GM23248 (cell line): ENCODE data around the gene GBP7. TPM values are rescaled to one million over a fixed set of nuclear protein-coding genes. Genes with fewer than 3 reads are reported as not detected.

Experiments used
- DNase-seq: peaks from one replicate; pipeline ENCODE4 v3.0.0-alpha.2; 2015
- H2AFZ ChIP-seq: fragments of 200-600 bp; sonication (generic); 2 replicates; pipeline ENCODE4 v1.6.1; 2016; ENCODE audit warnings: antibody characterized with exemption
- H3F3A ChIP-seq: fragments of 200-600 bp; sonication (generic); 2 replicates; pipeline ENCODE4 v1.6.1; 2016; ENCODE audit warnings: mild to moderate bottlenecking, antibody characterized with exemption, mixed run types; ENCODE audit not compliant: insufficient read depth
- H3K27ac ChIP-seq: fragments of 200-600 bp; sonication (generic); 2 replicates; pipeline ENCODE4 v1.5.1; 2016; ENCODE audit warnings: mild to moderate bottlenecking
- H3K27me3 ChIP-seq: fragments of 200-600 bp; sonication (generic); replicated peaks from 2 replicates; pipeline ENCODE4 v1.6.1; 2016; ENCODE audit warnings: mild to moderate bottlenecking; ENCODE audit not compliant: insufficient read depth
- H3K36me3 ChIP-seq: fragments of 200-600 bp; sonication (generic); 2 replicates; pipeline ENCODE4 v1.6.1; 2016; ENCODE audit warnings: low read depth, mild to moderate bottlenecking
- H3K4me1 ChIP-seq: fragments of 200-600 bp; sonication (generic); 2 replicates; pipeline ENCODE4 v1.6.1; 2016; ENCODE audit warnings: mild to moderate bottlenecking; ENCODE audit not compliant: insufficient read depth
- H3K4me2 ChIP-seq: fragments of 200-600 bp; sonication (generic); one replicate; pipeline ENCODE4 v1.6.1; 2016; ENCODE audit warnings: mild to moderate bottlenecking; ENCODE audit not compliant: unreplicated experiment
- H3K4me3 ChIP-seq: fragments of 200-600 bp; sonication (generic); 2 replicates; pipeline ENCODE4 v1.5.1; 2016; ENCODE audit warnings: mild to moderate bottlenecking
- H3K79me2 ChIP-seq: fragments of 200-600 bp; sonication (generic); 2 replicates; pipeline ENCODE4 v1.6.1; 2016; ENCODE audit warnings: mild to moderate bottlenecking; ENCODE audit not compliant: insufficient read depth
- H3K9ac ChIP-seq: fragments of 200-600 bp; sonication (generic); 2 replicates; pipeline ENCODE4 v1.6.1; 2016; ENCODE audit warnings: mild to moderate bottlenecking
- H3K9me2 ChIP-seq: fragments of 200-600 bp; sonication (generic); 2 replicates; pipeline ENCODE4 v1.6.1; 2016; ENCODE audit warnings: mixed run types, mild to moderate bottlenecking, moderate library complexity; ENCODE audit not compliant: insufficient read depth
- H3K9me3 ChIP-seq: fragments of 200-600 bp; sonication (generic); one replicate; pipeline ENCODE4 v1.6.1; 2017; ENCODE audit warnings: low read depth
- H4K20me1 ChIP-seq: fragments of 200-600 bp; sonication (generic); 2 replicates; pipeline ENCODE4 v1.6.0; 2016; ENCODE audit not compliant: insufficient read depth
- EZH2 ChIP-seq: fragments of 200-600 bp; sonication (generic); IDR thresholded peaks from 2 replicates; pipeline ENCODE4 v1.6.1; 2018; ENCODE audit warnings: antibody characterized with exemption, mild to moderate bottlenecking; ENCODE audit not compliant: insufficient read depth, poor library complexity, severe bottlenecking
- EZH2phosphoT487 ChIP-seq: fragments of 200-600 bp; sonication (generic); IDR thresholded peaks from 2 replicates; pipeline ENCODE4 v1.6.1; 2018; ENCODE audit warnings: antibody characterized with exemption, moderate library complexity, mild to moderate bottlenecking, low read depth; ENCODE audit not compliant: insufficient read depth
- WGBS, 2 experiments: methylation state at CpG; one replicate each; pipeline ENCODE4 v1.1.6; 2015 to 2017; ENCODE audit warnings: low lambda C conversion rate in 2 of 2, low coverage in 1 of 2; ENCODE audit errors: missing lambda C conversion rate in 2 of 2; 5-methylcytosine and 5-hydroxymethylcytosine counted together
- in situ Hi-C: fragments of 300-500 bp; cut with MboI; formaldehyde crosslinking; loops from 2 replicates; pipeline ENCODE4 v1.15.0; 2020
- polyA plus RNA-seq: library from polyadenylated mRNA; unstranded; fragments of >200 nt; fragmentation: Nextera tagmentation; extraction: Ambion mirVana; gene quantifications from 2 replicates; pipeline ENCODE4 v1.2.1, GENCODE V29; 2016
- total RNA-seq: library from RNA; depleted of rRNA; stranded (reverse); fragments of >200 nt; shearing (Covaris generic); gene quantifications from 2 replicates; pipeline ENCODE4 v1.2.3, GENCODE V29; 2014

The GBP7 gene
- total and polyA plus RNA-seq, 2 experiments from 2014 or later = not detected

- TF ChIP-seq EZH2 (no peak), EZH2phosphoT487 (no peak)
- Histone ChIP-seq H3K4me3 (no peak overlapping the region), H3K9ac (no peak overlapping the region), H4K20me1 (no peaks in the 10 kb centered on the region), H3K4me2 (no peak overlapping the region), H3K36me3 (no peaks in the 10 kb centered on the region), H3K27ac (no peak overlapping the region), H3K79me2 (no peaks in the 10 kb centered on the region), H2AFZ (no peak overlapping the region), H3K27me3 (no peaks in the 10 kb centered on the region), H3F3A (no peaks in the 10 kb centered on the region), H3K9me2 (no peaks in the 10 kb centered on the region), H3K4me1 (peaks cover under 1% of the 10 kb centered on the region; the same call in 1 of the 2 replicates), H3K9me3 (no peaks in the 10 kb centered on the region)
- no peak for DNase-seq
- in situ Hi-C loops = no loop called here
- 38 to 44% methylated on average over 3 of the region's 3 CpGs for WGBS, 2 experiments
These were observed 76.9 kb downstream of the GBP7 start for GRCh38 chr1:89098857-89099256.

- Histone ChIP-seq H3K79me2 (no peaks in the 10 kb centered on the region), H3K4me1 (no peaks in the 10 kb centered on the region), H3K4me2 (no peak overlapping the region), H2AFZ (no peak overlapping the region), H3K27me3 (no peaks in the 10 kb centered on the region), H3K4me3 (no peak overlapping the region), H3K36me3 (no peaks in the 10 kb centered on the region), H4K20me1 (no peaks in the 10 kb centered on the region), H3K9me2 (no peaks in the 10 kb centered on the region), H3K9ac (no peak overlapping the region), H3K27ac (no peak overlapping the region), H3F3A (no peaks in the 10 kb centered on the region), H3K9me3 (no peaks in the 10 kb centered on the region)
- WGBS, 2 experiments = 51 to 58% methylated on average over 2 of the region's 2 CpGs
- DNase-seq = no peak
- TF ChIP-seq EZH2phosphoT487 = no peak
- no peak for TF ChIP-seq EZH2
- in situ Hi-C loops = no loop called here
These were observed 80.1 kb downstream of the GBP7 start for GRCh38 chr1:89095737-89096136.

- no peak overlapping the region for H2AFZ ChIP-seq
- TF ChIP-seq EZH2phosphoT487 (no peak), EZH2 (no peak)
- H3K9me3 ChIP-seq = no peaks in the 10 kb centered on the region
- no peaks in the 10 kb centered on the region for H3K36me3 ChIP-seq
- H3K4me3 ChIP-seq = no peak overlapping the region
- H3K27me3 ChIP-seq = no peaks in the 10 kb centered on the region
- in situ Hi-C loops = no loop called here
- DNase-seq = no peak
- H3K9ac ChIP-seq = no peak overlapping the region
- H3F3A ChIP-seq = no peaks in the 10 kb centered on the region
- H4K20me1 ChIP-seq = no peaks in the 10 kb centered on the region
- H3K27ac ChIP-seq = no peak overlapping the region
- H3K4me1 ChIP-seq = no peaks in the 10 kb centered on the region
- H3K4me2 ChIP-seq = no peak overlapping the region
- WGBS, 2 experiments = 40 to 48% methylated on average over 1 of the region's 1 CpG
- no peaks in the 10 kb centered on the region for H3K79me2 ChIP-seq
- no peaks in the 10 kb centered on the region for H3K9me2 ChIP-seq
These were observed 85.8 kb downstream of the GBP7 start for GRCh38 chr1:89089962-89090361.

- no peaks in the 10 kb centered on the region for H4K20me1 ChIP-seq
- no peaks in the 10 kb centered on the region for H3K79me2 ChIP-seq
- H2AFZ ChIP-seq = no peak overlapping the region
- no peak for TF ChIP-seq EZH2
- TF ChIP-seq EZH2phosphoT487 = no peak
- H3K9me2 ChIP-seq = no peaks in the 10 kb centered on the region
- no peaks in the 10 kb centered on the region for H3K27me3 ChIP-seq
- DNase-seq = no peak
- no peaks in the 10 kb centered on the region for H3F3A ChIP-seq
- in situ Hi-C loops = no loop called here
- no peaks in the 10 kb centered on the region for H3K36me3 ChIP-seq
- no peak overlapping the region for H3K4me2 ChIP-seq
- H3K9me3 ChIP-seq = no peaks in the 10 kb centered on the region
- no peak overlapping the region for H3K27ac ChIP-seq
- no peaks in the 10 kb centered on the region for H3K4me1 ChIP-seq
- no peak overlapping the region for H3K4me3 ChIP-seq
- no peak overlapping the region for H3K9ac ChIP-seq
- WGBS, 2 experiments = 86 to 89% methylated on average over 10 of the region's 10 CpGs
These were observed 87.2 kb downstream of the GBP7 start for GRCh38 chr1:89088572-89088971.

GRCh38 chr1:89087241-89087640 is 88.6 kb downstream of the GBP7 start:
- Histone ChIP-seq H3K4me1 (no peaks in the 10 kb centered on the region), H3K36me3 (no peaks in the 10 kb centered on the region), H4K20me1 (no peaks in the 10 kb centered on the region), H2AFZ (no peak overlapping the region), H3F3A (no peaks in the 10 kb centered on the region), H3K9me3 (no peaks in the 10 kb centered on the region), H3K9me2 (no peaks in the 10 kb centered on the region), H3K27me3 (no peaks in the 10 kb centered on the region), H3K9ac (no peak overlapping the region), H3K79me2 (no peaks in the 10 kb centered on the region), H3K4me2 (no peak overlapping the region), H3K4me3 (no peak overlapping the region), H3K27ac (no peak overlapping the region)
- no peak for DNase-seq
- in situ Hi-C loops = no loop called here
- WGBS, 2 experiments = 45 to 46% methylated on average over 8 of the region's 8 CpGs
- no peak for TF ChIP-seq EZH2
- no peak for TF ChIP-seq EZH2phosphoT487
